ENCODE measurements around the gene IREB2.

DNA sequence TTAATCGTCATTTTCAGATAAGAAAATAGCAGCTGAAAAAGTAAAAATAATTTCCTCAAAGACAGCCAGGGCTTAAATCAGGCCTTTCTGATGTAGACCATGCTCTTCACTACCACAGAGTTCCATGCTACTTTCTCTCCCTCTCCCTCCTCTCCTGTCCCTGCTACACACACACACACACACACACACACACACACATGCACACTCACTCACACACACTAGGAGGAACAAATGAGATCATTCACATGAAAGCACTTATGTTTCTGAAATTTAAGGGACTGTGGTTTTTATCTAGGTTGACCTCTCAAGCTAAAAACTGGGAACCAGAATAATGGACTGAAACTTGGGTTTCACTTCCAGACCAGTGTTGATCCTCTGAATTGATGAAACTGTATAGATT lies 98.1 kb downstream of the IREB2 start:
- TF ChIP-seq, protein P1, sequence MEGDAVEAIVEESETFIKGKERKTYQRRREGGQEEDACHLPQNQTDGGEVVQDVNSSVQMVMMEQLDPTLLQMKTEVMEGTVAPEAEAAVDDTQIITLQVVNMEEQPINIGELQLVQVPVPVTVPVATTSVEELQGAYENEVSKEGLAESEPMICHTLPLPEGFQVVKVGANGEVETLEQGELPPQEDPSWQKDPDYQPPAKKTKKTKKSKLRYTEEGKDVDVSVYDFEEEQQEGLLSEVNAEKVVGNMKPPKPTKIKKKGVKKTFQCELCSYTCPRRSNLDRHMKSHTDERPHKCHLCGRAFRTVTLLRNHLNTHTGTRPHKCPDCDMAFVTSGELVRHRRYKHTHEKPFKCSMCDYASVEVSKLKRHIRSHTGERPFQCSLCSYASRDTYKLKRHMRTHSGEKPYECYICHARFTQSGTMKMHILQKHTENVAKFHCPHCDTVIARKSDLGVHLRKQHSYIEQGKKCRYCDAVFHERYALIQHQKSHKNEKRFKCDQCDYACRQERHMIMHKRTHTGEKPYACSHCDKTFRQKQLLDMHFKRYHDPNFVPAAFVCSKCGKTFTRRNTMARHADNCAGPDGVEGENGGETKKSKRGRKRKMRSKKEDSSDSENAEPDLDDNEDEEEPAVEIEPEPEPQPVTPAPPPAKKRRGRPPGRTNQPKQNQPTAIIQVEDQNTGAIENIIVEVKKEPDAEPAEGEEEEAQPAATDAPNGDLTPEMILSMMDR (IDR thresholded peaks at IDR 0.05; ENCODE audit: extremely low read depth in 1 of 2, insufficient read depth in 1 of 2, low read depth in 1 of 2, low read length in 2 of 2), result no peak
- TF ChIP-seq POLR2A (IDR thresholded peaks at IDR 0.05; ENCODE audit: low read depth, low read length) (no peak), FOS (IDR thresholded peaks at IDR 0.05; ENCODE audit: borderline replicate concordance, insufficient read depth, low read length) (no peak), MYC (IDR thresholded peaks at IDR 0.05; ENCODE audit: low read depth, low read length) (no peak), EZH2 (IDR thresholded peaks at IDR 0.05; ENCODE audit: borderline replicate concordance, low read depth, low read length, severe bottlenecking) (no peak)
- TF ChIP-seq, protein P2, sequence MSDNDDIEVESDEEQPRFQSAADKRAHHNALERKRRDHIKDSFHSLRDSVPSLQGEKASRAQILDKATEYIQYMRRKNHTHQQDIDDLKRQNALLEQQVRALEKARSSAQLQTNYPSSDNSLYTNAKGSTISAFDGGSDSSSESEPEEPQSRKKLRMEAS (IDR thresholded peaks at IDR 0.05; ENCODE audit: insufficient read depth, insufficient read length), result no peak

Data from endothelial cell of umbilical vein (primary cell).